GM12865 (cell line): Measurements from ENCODE around the gene MCF2L2.

Experiments used
- DNase-seq: peaks from one replicate; pipeline ENCODE4 v3.0.0; 2010; ENCODE audit warnings: low read depth
- H3K4me3 ChIP-seq: 2 replicates; pipeline ENCODE4 v1.5.1; 2011; ENCODE audit warnings: mild to moderate bottlenecking, low read depth, low read length, control low read depth
- CTCF ChIP-seq: IDR thresholded peaks from 2 replicates; pipeline ENCODE4 v1.5.1; 2011; ENCODE audit warnings: low read length, control low read depth, low read depth, inconsistent platforms; ENCODE audit not compliant: insufficient read depth; ENCODE audit errors: missing control alignments

Gene MCF2L2

GRCh38 chr3:183359036-183359435 lies 69.4 kb downstream of the MCF2L2 start:
- DNase-seq = no peak
- TF ChIP-seq CTCF = no peak
- H3K4me3 ChIP-seq = no peak overlapping the region

- no peak for TF ChIP-seq CTCF
- DNase-seq = no peak
- no peak overlapping the region for H3K4me3 ChIP-seq
These were observed 70.8 kb downstream of the MCF2L2 start for GRCh38 chr3:183357564-183358079.

- H3K4me3 ChIP-seq = no peak overlapping the region
- TF ChIP-seq CTCF = no peak
- no peak for DNase-seq
These were observed 71.5 kb downstream of the MCF2L2 start for GRCh38 chr3:183356920-183357319.

- no peak for DNase-seq
- no peak overlapping the region for H3K4me3 ChIP-seq
- no peak for TF ChIP-seq CTCF
These were observed 73.5 kb downstream of the MCF2L2 start for GRCh38 chr3:183354874-183355273.

- no peak overlapping the region for H3K4me3 ChIP-seq
- DNase-seq = no peak
- TF ChIP-seq CTCF = no peak
These were observed 74.0 kb downstream of the MCF2L2 start for GRCh38 chr3:183354325-183354831.

- no peak overlapping the region for H3K4me3 ChIP-seq
- DNase-seq = no peak
- TF ChIP-seq CTCF = no peak
These were observed 75.0 kb downstream of the MCF2L2 start for GRCh38 chr3:183353421-183353820.

GRCh38 chr3:183350164-183350563 lies 78.3 kb downstream of the MCF2L2 start:
- DNase-seq = no peak
- no peak for TF ChIP-seq CTCF
- no peak overlapping the region for H3K4me3 ChIP-seq
